Measurements from ENCODE around the gene THEM5. TPM values are rescaled to one million over a fixed set of nuclear protein-coding genes. Genes with fewer than 3 reads are reported as not detected.

Gene THEM5
- total RNA-seq, 1 experiment from 2014 or later, result not detected

DNA sequence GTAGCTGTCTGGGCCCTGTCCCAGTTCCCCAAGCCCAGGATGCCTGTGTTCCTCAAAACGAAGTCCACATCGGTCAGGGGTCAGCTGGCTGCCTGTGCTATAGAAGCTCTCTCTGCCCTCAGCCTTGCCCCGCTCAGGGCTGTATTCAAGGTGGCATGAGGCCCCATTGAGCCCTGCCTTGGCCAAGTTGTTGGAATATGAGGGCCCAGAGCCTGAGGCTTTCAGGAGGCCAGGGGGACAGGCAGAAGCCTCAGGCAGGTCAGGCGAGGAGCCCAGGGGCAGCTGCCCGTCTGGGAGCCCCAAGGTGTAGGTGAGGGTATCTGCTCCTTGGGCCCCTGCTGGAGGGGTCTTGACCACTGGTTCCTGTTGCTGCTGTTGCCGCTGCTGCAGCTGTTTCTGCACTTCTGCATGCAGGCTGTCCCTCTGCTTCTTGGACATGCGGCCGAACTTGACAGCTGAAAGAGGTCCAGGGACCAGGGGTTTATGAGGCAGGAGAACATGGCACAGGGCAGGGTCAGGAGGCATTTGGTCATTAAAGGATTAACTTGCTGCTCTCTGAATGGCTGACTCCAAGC lies 38.5 kb downstream of the THEM5 start:
- Histone ChIP-seq H3K4me1 (ENCODE audit: insufficient read depth, low read length) (peaks cover 2% of the 10 kb centered on the region; the same call in 1 of the 2 replicates), H3K36me3 (ENCODE audit: low read depth, low read length) (no peaks in the 10 kb centered on the region), H3K27ac (ENCODE audit: low read length) (no peak overlapping the region), H3K9me3 (ENCODE audit: low read length) (no peaks in the 10 kb centered on the region), H4K20me1 (ENCODE audit: low read length) (no peaks in the 10 kb centered on the region), H3K4me3 (ENCODE audit: low read length) (no peak overlapping the region), H3K4me2 (ENCODE audit: low read length) (no peak overlapping the region), H3K79me2 (ENCODE audit: low read length) (no peaks in the 10 kb centered on the region), H3K9ac (ENCODE audit: low read length) (no peak overlapping the region), H3K9me2 (replicated peaks; ENCODE audit: low read length) (no peaks in the 10 kb centered on the region), H3F3A (ENCODE audit: low read length, unreplicated experiment) (no peaks in the 10 kb centered on the region), H3K27me3 (ENCODE audit: low read length) (no peaks in the 10 kb centered on the region), H2AFZ (ENCODE audit: low read length) (no peak overlapping the region)
- CTCF ChIA-PET, result no interaction called here
- ATAC-seq, result no peak
- no peak for DNase-seq
- intact Hi-C loops (cut with micrococcal nuclease), result no loop called here
- POLR2A ChIA-PET (ENCODE audit: unreplicated experiment), result no interaction called here
- no TSS peak for BruUV-seq (replicated peaks)
- TF ChIP-seq EZH2phosphoT487 (IDR thresholded peaks at IDR 0.05; ENCODE audit: borderline replicate concordance, low read length) (no peak), EZH2 (IDR thresholded peaks at IDR 0.05; ENCODE audit: low read length, unreplicated experiment) (no peak)
- TF ChIP-seq, protein P1, sequence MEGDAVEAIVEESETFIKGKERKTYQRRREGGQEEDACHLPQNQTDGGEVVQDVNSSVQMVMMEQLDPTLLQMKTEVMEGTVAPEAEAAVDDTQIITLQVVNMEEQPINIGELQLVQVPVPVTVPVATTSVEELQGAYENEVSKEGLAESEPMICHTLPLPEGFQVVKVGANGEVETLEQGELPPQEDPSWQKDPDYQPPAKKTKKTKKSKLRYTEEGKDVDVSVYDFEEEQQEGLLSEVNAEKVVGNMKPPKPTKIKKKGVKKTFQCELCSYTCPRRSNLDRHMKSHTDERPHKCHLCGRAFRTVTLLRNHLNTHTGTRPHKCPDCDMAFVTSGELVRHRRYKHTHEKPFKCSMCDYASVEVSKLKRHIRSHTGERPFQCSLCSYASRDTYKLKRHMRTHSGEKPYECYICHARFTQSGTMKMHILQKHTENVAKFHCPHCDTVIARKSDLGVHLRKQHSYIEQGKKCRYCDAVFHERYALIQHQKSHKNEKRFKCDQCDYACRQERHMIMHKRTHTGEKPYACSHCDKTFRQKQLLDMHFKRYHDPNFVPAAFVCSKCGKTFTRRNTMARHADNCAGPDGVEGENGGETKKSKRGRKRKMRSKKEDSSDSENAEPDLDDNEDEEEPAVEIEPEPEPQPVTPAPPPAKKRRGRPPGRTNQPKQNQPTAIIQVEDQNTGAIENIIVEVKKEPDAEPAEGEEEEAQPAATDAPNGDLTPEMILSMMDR (conservative IDR thresholded peaks at IDR 0.05; ENCODE audit: low read depth, low read length), result no peak

DNA sequence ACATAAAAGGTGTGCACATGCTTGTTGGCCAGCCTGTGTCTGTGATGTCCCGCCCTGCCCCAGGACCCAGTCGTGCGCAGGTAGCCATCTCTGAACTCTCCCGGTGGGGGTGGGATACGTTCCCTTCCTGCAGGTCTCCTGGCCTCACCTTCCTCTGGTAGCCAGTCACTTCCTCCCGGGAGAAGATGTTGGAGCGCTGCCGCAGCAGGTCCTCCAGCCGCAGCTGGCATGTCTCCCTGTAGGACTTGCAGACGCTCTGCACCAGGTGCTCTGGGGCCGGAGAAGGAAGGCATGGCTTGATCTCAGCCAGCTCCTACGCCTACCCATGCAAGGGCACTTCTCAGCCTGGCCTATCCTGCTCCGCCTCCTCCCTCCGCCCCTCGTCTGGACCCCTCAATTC lies 39.1 kb downstream of the THEM5 start:
- no peaks in the 10 kb centered on the region for H4K20me1 ChIP-seq (ENCODE audit: low read length)
- H3K9ac ChIP-seq (ENCODE audit: low read length), result no peak overlapping the region
- H2AFZ ChIP-seq (ENCODE audit: low read length), result no peak overlapping the region
- H3K36me3 ChIP-seq (ENCODE audit: low read depth, low read length), result no peaks in the 10 kb centered on the region
- TF ChIP-seq, protein P1 (conservative IDR thresholded peaks at IDR 0.05; ENCODE audit: low read depth, low read length), result no peak
- TF ChIP-seq EZH2phosphoT487 (IDR thresholded peaks at IDR 0.05; ENCODE audit: borderline replicate concordance, low read length) (no peak), EZH2 (IDR thresholded peaks at IDR 0.05; ENCODE audit: low read length, unreplicated experiment) (no peak)
- POLR2A ChIA-PET (ENCODE audit: unreplicated experiment), result no interaction called here
- H3K79me2 ChIP-seq (ENCODE audit: low read length), result no peaks in the 10 kb centered on the region
- H3K27me3 ChIP-seq (ENCODE audit: low read length), result no peaks in the 10 kb centered on the region
- intact Hi-C loops (cut with micrococcal nuclease), result no loop called here
- no peak overlapping the region for H3K4me3 ChIP-seq (ENCODE audit: low read length)
- BruUV-seq (replicated peaks), result no TSS peak
- no peak overlapping the region for H3K4me2 ChIP-seq (ENCODE audit: low read length)
- no peaks in the 10 kb centered on the region for H3F3A ChIP-seq (ENCODE audit: low read length, unreplicated experiment)
- no peak overlapping the region for H3K27ac ChIP-seq (ENCODE audit: low read length)
- no peak for ATAC-seq
- no peaks in the 10 kb centered on the region for H3K4me1 ChIP-seq (ENCODE audit: insufficient read depth, low read length)
- H3K9me2 ChIP-seq (replicated peaks; ENCODE audit: low read length), result no peaks in the 10 kb centered on the region
- CTCF ChIA-PET, result no interaction called here
- no peak for DNase-seq
- H3K9me3 ChIP-seq (ENCODE audit: low read length), result no peaks in the 10 kb centered on the region

DNA sequence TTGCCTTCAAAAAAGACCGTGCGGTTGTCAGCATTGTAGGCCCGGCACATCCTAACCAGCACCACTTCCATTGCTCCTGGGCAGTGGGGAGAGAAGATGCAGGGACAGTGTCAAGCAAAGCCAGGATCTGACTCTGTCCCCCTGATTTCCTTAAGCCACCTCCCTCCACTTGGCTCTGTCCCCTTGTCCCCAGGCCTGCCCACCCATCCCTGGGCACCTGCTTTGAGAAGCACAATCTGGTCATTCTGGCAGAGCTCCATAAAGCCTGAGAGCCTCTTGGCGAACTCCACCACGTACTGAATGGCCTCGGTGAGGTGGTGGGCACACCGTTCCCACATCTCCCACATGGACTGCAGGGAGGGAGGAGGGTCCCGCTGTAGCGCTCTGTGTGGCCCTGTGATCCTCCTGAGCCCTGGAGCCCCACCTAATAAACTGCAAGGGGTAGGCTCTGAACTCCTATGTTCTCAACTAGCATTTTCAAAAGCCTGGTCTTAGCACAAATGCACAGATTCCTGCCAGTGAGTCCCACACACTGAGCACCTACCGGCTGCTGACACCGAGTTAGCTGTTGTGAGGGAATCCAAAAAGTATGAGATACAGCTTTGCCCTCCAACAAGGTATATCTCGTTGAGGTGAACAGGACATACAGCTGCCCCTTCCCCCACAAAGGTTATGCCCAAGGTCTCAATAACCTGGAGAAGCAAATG lies 40.1 kb downstream of the THEM5 start:
- intact Hi-C loops (cut with micrococcal nuclease), result no loop called here
- Histone ChIP-seq H3K9ac (ENCODE audit: low read length) (no peak overlapping the region), H3K9me2 (replicated peaks; ENCODE audit: low read length) (no peaks in the 10 kb centered on the region), H3K27ac (ENCODE audit: low read length) (no peak overlapping the region), H3K4me1 (ENCODE audit: insufficient read depth, low read length) (no peaks in the 10 kb centered on the region), H3K9me3 (ENCODE audit: low read length) (no peaks in the 10 kb centered on the region), H3K27me3 (ENCODE audit: low read length) (no peaks in the 10 kb centered on the region), H4K20me1 (ENCODE audit: low read length) (no peaks in the 10 kb centered on the region), H3K4me2 (ENCODE audit: low read length) (no peak overlapping the region), H3K36me3 (ENCODE audit: low read depth, low read length) (no peaks in the 10 kb centered on the region), H3F3A (ENCODE audit: low read length, unreplicated experiment) (no peaks in the 10 kb centered on the region), H2AFZ (ENCODE audit: low read length) (no peak overlapping the region), H3K79me2 (ENCODE audit: low read length) (no peaks in the 10 kb centered on the region), H3K4me3 (ENCODE audit: low read length) (no peak overlapping the region)
- no TSS peak for BruUV-seq (replicated peaks)
- TF ChIP-seq EZH2 (IDR thresholded peaks at IDR 0.05; ENCODE audit: low read length, unreplicated experiment) (no peak), EZH2phosphoT487 (IDR thresholded peaks at IDR 0.05; ENCODE audit: borderline replicate concordance, low read length) (no peak)
- TF ChIP-seq, protein P1 (conservative IDR thresholded peaks at IDR 0.05; ENCODE audit: low read depth, low read length), result no peak
- ChIA-PET POLR2A (ENCODE audit: unreplicated experiment) (no interaction called here), CTCF (no interaction called here)
- ATAC-seq (no peak), DNase-seq (no peak)

All from PC-3 (cell line).